ENCODE results near the gene SAMD8.
A peak's percentile ranks its signal among the peaks of the same experiment; 100 is the strongest.
"Not testable (repeated sequence)": the region's sequence is repeated elsewhere in the genome, so short reads cannot be mapped to it uniquely, and the experiment has no call there.

Gene SAMD8

GRCh38 chr10:75086278-75086934 lies 25.1 kb upstream of the SAMD8 start:
- DNase-seq = no peak

DNA sequence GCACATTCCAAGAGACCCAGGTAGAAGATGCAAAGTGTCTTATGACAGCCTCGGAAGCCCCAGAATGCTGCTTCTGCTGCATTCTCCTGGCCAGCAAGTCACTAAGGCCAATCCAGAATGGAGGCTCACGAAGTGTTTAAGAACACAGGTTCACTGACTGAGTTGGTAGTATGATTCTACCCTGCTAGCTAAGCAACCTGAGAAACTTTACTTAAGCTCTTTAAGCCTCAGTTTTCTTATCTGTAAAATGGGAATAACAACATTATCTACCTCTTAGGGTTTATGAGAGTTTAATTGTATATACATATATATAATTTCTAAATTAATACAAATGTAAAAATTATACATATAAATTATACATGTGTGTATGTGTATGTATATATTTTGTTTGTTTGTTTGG lies 22.8 kb upstream of the SAMD8 start:
- no peak for DNase-seq

DNA sequence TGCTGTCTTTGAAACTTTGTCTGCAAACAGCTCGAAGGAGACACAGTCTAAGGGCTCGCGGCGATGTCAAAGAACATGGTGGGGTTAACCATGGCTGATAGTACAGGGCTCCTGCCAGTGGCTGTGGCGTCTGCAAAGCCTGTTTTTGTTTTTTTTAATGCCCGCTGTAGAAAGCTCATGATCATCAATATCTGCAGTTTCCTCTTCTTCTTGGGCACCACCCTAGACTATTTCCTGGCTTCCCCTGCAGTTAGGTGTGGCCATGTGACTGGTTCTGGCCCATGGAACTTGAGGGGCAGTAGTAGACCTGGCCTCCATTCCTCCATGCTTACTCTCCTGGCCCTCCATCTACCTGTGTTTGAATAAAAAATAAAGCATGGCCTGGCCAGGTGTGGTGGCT lies 21.8 kb upstream of the SAMD8 start:
- DNase-seq = no peak

DNA sequence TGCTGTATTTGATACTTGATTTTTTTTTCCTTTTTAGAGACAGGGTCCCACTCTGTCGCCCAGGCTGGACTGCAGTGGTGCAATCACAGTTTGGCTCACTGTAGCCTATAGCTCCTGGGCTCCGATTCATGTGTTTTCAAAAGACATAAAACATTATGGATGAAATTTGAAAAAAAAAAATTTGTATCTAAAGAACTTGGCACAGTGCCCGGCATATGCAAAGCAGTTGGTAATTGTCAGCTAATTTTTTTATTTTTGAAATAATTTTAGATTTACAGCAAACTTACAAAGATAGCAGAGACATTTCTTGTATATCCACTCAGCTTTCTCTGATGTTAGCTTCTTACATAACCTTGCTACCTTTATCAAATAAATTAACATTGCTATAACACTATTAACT lies 20.3 kb upstream of the SAMD8 start:
- DNase-seq = no peak

GRCh38 chr10:75094465-75094864 lies 17.0 kb upstream of the SAMD8 start:
- peak; percentile 21 for DNase-seq

DNA sequence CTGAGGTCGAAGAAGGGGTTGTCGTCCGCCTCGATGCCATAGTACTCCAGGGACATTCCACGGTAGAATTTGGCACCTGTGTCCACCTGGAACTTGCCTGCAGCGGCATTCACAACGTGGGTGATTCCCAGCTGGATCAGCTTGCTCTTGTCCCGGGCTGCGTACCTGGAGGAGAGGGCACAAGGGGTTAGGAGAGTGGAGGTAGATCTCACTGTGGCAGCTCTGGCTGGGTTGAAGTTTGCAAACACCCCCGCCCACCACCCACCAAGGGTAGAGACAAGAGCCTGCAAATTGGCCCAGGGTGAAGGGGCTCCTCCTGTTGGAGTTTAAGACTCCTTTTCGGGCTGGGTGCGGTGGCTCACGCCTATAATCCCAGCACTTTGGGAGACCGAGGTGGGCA lies 15.8 kb upstream of the SAMD8 start:
- DNase-seq = no peak

- no peak for DNase-seq
Observed at GRCh38 chr10:75096749-75097148, 14.7 kb upstream of the SAMD8 start.

- DNase-seq = peak; percentile 32
Observed at GRCh38 chr10:75097666-75098285, 13.7 kb upstream of the SAMD8 start.

DNA sequence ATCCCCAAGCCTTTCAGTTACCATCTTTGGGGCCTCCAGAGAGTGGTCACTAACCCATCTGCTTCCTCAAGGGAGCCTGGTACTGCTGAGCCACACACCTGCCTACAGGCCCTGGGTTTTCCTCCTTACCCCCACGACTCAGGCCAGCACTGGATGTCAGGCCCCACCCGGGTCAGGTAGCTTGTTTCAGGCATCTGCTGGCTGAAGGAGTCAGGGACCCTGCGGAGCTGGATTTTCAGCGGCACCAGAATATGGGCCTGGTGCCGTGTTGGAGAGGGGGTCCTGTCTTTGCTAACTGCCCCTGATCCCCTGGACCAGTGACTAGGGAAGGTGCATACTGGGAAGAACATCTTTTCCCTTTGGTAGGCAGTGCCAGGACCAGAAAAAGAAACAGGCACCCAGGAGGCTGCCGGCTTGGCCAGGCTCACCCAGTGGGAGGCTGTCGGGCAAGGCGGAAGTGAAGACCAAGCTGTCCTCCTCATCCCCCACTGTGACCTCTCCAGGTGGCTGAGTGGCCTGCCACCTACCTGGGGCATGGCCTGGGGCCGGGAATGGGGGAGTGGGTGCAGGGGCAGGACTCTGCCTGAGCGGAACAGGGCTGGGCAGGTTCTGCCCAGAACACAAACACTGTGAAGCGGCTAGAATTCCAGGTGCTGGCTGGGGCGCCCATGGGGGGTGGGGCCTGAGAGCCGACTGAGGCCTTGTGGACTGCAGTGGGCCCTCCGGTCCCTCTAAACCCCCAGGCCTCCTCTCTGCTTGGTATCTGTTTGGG lies 12.4 kb upstream of the SAMD8 start:
- no peak for DNase-seq

DNA sequence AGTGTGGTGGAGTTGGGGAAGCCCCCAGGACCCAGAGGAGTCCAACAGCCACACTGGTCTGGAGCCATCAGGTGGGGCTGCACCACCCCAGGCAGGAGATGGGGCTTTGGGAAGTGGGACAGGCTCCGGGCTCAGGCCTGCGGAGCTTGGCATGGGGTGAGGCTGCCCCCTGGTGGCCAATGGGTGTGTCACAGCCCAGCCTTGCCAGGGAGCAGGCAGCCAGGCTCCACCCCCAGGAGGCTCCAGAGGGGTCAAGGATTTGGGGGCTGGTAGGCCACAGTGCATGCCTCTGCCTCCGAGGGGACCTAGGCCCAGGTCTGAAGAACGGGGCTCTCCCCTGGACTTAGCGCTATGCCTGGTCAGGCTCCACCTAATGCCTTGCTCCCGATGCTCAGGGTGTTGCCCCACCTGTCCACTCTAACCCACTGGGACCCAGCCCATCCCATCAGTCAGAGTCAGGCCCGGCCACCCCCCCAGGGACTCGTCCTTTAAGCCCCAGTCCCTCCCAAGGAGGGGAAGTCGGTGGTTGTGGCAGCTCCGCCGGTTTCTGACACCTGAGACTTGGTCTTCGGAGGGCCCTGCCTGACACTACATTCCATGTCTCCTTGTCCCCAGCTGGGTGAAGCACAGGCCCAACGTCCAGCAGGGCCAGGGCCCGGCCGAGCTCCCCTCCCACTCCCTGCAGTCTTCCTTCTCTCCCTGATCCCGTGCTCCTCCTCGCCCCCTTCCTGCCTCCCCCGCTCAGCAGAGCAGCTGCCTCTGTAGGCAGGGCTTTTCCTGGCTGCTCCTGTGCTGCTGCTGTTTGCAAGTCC lies 11.3 kb upstream of the SAMD8 start:
- peak; percentile 92 for DNase-seq

- peak; percentile 50 for DNase-seq
Observed at GRCh38 chr10:75100764-75101291, 10.6 kb upstream of the SAMD8 start.

DNA sequence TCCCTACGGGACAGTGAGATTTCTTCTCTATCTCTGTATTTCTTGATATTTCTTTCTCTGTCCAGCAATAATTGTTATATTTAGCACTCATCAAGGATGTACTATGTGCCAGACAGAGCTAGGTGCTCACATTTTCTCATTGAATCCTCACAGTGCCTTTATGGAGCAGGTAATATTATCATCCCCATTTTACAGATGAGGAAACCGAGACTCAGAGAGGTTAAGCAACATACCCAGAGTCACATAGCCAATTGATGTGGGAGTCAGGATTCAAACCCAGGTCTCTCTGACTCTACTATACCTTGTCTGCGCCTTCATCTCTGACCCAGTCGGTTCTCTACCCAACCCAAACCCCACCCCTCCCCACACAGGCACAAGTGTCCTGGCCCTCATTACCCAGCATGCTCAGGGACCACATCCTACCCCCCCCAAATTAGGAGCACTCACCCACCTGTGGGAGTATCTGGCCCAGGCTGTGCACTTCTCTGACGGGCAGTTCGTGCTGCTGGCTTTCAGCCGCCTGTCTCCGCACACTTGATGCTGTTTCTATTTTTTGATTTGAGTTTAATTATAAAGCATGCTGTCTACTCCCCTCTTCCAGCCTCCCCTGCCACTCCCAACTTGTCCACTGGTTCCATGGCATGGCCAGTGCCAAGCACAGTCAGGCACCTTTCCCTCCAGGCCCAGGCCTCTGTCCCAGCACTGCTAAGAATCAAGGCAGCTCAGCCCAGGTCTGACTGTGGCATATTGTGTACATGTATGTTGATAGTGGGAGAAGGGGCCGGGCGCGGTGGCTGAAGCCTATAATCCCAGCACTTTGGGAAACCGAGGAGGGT lies 9.8 kb upstream of the SAMD8 start:
- DNase-seq = no peak

DNA sequence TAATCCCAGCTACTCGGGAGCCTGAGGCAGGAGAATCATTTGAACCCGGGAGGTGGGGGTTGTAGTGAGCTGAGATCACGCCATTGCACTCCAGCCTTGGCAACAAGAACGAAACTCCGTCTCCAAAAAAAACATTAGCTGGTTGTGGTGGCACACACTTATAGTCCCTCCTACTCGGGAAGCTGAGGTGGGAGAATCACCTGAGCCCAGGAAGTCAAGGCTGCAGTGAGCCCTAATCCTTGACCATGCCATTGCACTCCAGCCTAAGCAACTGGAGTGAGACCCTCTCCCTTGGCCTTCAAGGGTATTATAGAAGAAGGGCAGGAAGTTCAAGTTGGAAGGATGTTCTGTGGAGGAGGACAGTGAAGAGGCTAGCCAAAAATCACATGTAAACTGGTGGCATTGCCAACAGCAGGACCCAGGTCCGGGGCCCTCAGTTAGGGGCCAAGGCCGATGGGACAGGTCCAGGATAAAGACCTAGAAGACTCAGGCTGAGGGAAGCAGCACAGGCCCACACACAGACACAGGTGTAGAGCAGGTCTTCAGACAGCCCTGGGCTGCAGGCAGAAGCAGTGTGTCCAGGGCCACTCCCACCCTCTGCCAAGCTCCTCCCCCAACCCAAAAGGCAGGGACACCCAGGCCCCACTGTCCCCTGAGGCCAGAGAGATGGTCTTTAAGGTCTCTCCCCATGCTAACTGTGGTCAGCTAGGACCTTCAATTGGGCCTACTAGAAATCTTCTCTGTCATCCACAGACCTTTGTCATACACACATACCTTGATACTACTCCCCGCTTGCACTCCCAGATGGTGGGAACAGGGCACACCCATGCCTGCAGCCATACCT lies 8.4 kb upstream of the SAMD8 start:
- DNase-seq = no peak

- no peak for DNase-seq
Observed at GRCh38 chr10:75103881-75104686, 7.4 kb upstream of the SAMD8 start.

- DNase-seq = no peak
Observed at GRCh38 chr10:75104842-75105241, 6.6 kb upstream of the SAMD8 start.

GRCh38 chr10:75105576-75106197 lies 5.8 kb upstream of the SAMD8 start:
- no peak for DNase-seq

GRCh38 chr10:75106242-75106641 lies 5.2 kb upstream of the SAMD8 start:
- DNase-seq = no peak

DNA sequence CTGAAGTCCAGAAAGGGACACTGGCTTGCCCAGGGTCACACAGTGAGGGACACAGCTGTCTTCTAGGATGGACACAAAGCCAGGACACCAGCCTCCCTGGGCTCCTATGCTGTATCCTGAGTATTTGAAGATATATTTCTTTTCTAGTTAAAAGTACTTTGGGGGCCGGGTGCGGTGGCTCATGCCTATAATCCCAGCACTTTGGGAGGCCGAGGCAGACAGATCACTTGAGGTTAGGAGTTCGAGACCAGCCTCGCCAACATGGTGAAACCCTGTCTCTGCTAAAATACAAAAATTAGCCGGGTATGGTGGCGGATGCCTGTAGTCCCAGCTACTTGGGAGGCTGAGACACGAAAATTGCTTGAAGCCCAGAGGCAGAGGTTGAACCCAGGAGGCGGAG lies 4.6 kb upstream of the SAMD8 start:
- DNase-seq = not testable (repeated sequence)

- DNase-seq = no peak
Observed at GRCh38 chr10:75107756-75108683, 3.4 kb upstream of the SAMD8 start.

Data from right forelimb (tissue), 1 donor.